Mammary epithelial cell (primary cell): ENCODE measurements around the gene SAMD1.

Experiments
- CTCF ChIP-seq, 2 donors: IDR thresholded peaks in 1 of 2; conservative IDR thresholded peaks in 1 of 2; 2 replicates each; pipeline ENCODE4 v1.5.1; 2011 to 2012; ENCODE audit warnings: inconsistent platforms in 2 of 2, low read length in 2 of 2, mild to moderate bottlenecking in 2 of 2, control low read depth in 1 of 2, low read depth in 1 of 2; ENCODE audit not compliant: insufficient read depth in 1 of 2; ENCODE audit errors: extremely low read depth in 1 of 2
- EZH2 ChIP-seq: IDR thresholded peaks from 2 replicates; pipeline ENCODE4 v1.6.1; 2012; ENCODE audit warnings: low read length, inconsistent platforms, borderline replicate concordance

- TF ChIP-seq CTCF (conservative IDR thresholded peaks at IDR 0.05 in 1 of 2, IDR thresholded peaks at IDR 0.05 in 1 of 2; ENCODE audit: extremely low read depth in 1 of 2, insufficient read depth in 1 of 2, low read depth in 1 of 2, low read length in 2 of 2) (no peak), EZH2 (no peak)
Observed at GRCh38 chr19:14107581-14108461, 17.3 kb upstream of the SAMD1 start.
